MCF 10A (cell line): ENCODE data around the gene PRDM13. TPM values are rescaled to one million over a fixed set of nuclear protein-coding genes. Genes with fewer than 3 reads are reported as not detected.

ENCODE experiments used
- BruUV-seq: library from RNA; stranded (reverse); fragments of 400-500 nt; replicated peaks from 2 replicates; lab custom pipeline; 2021; lab: Mats Ljungman, UMichigan
- CTCF ChIA-PET: fragments of 300-600 bp; sonication (Branson Sonifier 250); formaldehyde crosslinking; extraction: SDS; loops from one replicate; lab custom pipeline; 2021; ENCODE audit warnings: antibody characterized with exemption, inconsistent platforms; lab: Yijun Ruan, JAX
- POLR2A ChIA-PET: fragments of 300-600, 350-650 bp; sonication (Branson Sonifier 250); formaldehyde crosslinking; extraction: SDS; loops from one replicate; lab custom pipeline; 2020; ENCODE audit warnings: antibody characterized with exemption, inconsistent platforms; lab: Yijun Ruan, JAX
- DNase-seq: peaks from one replicate; pipeline ENCODE4 v3.0.0-alpha.2; 2018; ENCODE audit not compliant: unreplicated experiment
- H3K27ac Mint-ChIP-seq: one replicate; pipeline ENCODE4 v1.8.0; 2022; ENCODE audit warnings: mild to moderate bottlenecking, low read depth, mixed read lengths; ENCODE audit not compliant: unreplicated experiment
- H3K27me3 Mint-ChIP-seq: one replicate; pipeline ENCODE4 v1.8.0; 2022; ENCODE audit warnings: mixed read lengths; ENCODE audit not compliant: insufficient read depth, unreplicated experiment
- H3K36me3 Mint-ChIP-seq: one replicate; pipeline ENCODE4 v1.8.0; 2022; ENCODE audit warnings: mild to moderate bottlenecking, moderate library complexity, mixed read lengths; ENCODE audit not compliant: insufficient read depth, unreplicated experiment
- H3K4me1 Mint-ChIP-seq: one replicate; pipeline ENCODE4 v1.8.0; 2022; ENCODE audit warnings: mixed read lengths; ENCODE audit not compliant: insufficient read depth, unreplicated experiment
- H3K4me3 Mint-ChIP-seq: one replicate; pipeline ENCODE4 v1.8.0; 2022; ENCODE audit warnings: mild to moderate bottlenecking, moderate library complexity, mixed read lengths; ENCODE audit not compliant: unreplicated experiment
- H3K9me3 Mint-ChIP-seq: one replicate; pipeline ENCODE4 v1.8.0; 2022; ENCODE audit warnings: mixed read lengths; ENCODE audit not compliant: unreplicated experiment
- intact Hi-C: fragments of 100-400 bp; cut with micrococcal nuclease; formaldehyde crosslinking; loops from 2 replicates; pipeline ENCODE4 v1.14.1; 2022
- total RNA-seq: library from RNA; stranded (reverse); gene quantifications from 2 replicates; pipeline ENCODE4 v1.2.3, GENCODE V29; 2022
- TF ChIP-seq, protein P1 (sequence below): fragments of 200-600 bp; IDR thresholded peaks from one replicate; pipeline ENCODE4 v1.8.0; 2022; ENCODE audit warnings: antibody characterized with exemption, mild to moderate bottlenecking; ENCODE audit not compliant: unreplicated experiment

The PRDM13 gene
- total RNA-seq, 1 experiment from 2014 or later: not detected

DNA sequence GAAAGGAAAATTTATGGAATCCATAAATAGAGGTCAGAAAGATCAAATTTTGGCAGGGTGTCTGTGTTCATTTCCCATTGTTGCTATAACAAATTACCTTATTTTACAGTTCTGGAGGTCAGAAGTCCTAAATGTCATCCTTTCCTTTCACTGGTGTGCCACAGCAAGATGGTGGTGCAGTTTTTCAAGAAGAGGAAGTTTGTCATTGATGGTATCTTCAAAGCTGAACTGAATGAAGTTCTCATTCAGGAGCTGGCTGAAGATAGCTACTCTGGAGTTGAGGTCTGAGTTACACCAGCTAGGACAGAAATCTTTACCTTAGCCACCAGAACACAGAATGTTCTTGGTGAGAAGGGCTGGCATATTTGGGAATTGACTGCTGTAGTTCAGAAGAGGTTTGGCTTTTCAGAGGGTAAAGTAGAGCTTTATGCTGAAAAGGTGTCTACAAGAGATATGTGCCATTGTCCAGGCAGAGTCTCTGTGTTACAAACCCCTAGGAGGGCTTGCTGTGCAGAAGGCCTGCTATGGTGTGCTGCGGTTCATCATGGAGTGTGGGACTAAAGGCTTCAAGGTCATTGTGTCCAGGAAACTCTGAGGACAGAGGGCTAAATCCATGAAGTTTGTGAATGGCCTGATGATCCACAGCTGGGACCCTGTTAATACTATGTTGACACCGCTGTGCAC lies 30.9 kb upstream of the PRDM13 start:
- Mint-ChIP-seq H3K4me3 (no peak overlapping the region), H3K27me3 (no peaks in the 10 kb centered on the region), H3K27ac (no peak overlapping the region), H3K4me1 (no peaks in the 10 kb centered on the region), H3K36me3 (no peaks in the 10 kb centered on the region), H3K9me3 (no peaks in the 10 kb centered on the region)
- CTCF ChIA-PET: interaction anchor here (0.7 to 1.3 kb wide), 2 partner anchors 9 to 170 kb away, joined by 3 read pairs; no protein-coding TSS in a partner anchor
- TF ChIP-seq, protein P1, sequence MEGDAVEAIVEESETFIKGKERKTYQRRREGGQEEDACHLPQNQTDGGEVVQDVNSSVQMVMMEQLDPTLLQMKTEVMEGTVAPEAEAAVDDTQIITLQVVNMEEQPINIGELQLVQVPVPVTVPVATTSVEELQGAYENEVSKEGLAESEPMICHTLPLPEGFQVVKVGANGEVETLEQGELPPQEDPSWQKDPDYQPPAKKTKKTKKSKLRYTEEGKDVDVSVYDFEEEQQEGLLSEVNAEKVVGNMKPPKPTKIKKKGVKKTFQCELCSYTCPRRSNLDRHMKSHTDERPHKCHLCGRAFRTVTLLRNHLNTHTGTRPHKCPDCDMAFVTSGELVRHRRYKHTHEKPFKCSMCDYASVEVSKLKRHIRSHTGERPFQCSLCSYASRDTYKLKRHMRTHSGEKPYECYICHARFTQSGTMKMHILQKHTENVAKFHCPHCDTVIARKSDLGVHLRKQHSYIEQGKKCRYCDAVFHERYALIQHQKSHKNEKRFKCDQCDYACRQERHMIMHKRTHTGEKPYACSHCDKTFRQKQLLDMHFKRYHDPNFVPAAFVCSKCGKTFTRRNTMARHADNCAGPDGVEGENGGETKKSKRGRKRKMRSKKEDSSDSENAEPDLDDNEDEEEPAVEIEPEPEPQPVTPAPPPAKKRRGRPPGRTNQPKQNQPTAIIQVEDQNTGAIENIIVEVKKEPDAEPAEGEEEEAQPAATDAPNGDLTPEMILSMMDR: no peak
- BruUV-seq: no TSS peak
- DNase-seq: no peak
- POLR2A ChIA-PET: no interaction called here
- intact Hi-C loops: no loop called here

DNA sequence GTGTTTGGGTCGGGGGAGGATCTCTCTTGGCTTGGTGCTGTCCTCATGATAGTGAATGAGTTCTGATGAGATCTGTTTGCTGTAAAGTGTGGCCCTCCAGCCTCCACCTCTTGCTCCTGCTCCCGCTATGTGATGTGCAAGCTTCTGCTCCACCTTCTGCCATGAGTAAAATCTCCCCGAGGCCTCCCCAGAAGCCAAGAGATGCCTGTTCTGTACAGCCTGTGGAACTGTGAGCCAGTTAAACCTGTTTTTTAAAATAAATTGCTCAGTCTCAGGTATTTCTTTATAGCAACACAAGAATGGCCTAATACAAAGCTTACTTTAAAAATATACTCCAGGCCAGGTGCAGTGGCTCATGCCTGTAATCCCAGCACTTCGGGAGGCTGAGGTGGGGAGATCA lies 26.9 kb upstream of the PRDM13 start:
- Mint-ChIP-seq H3K27me3 (peaks cover 1% of the 10 kb centered on the region), H3K36me3 (no peaks in the 10 kb centered on the region), H3K9me3 (no peaks in the 10 kb centered on the region), H3K4me1 (no peaks in the 10 kb centered on the region), H3K4me3 (no peak overlapping the region), H3K27ac (no peak overlapping the region)
- TF ChIP-seq, protein P1: no peak
- ChIA-PET CTCF (no interaction called here), POLR2A (no interaction called here)
- no peak for DNase-seq
- intact Hi-C loops: no loop called here
- BruUV-seq: no TSS peak

DNA sequence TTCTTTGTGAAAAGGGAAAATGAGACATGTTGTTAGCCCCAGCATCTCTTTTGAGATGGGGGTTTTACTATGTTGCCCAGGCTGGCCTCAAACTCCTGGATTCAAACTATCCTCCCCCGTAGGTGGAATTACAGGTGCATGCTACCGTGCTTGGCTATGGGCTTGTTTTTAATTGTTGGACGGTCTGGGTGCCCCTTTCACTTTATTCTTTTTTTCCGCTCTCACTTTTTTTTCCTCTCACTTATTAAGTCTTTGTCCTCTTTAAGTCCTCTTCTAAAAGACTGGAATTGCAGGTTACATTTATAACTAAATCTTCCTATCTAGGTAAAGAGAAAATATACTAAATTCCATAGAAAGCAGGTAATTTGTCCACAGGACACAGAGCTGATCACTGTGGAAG lies 18.8 kb upstream of the PRDM13 start:
- no TSS peak for BruUV-seq
- TF ChIP-seq, protein P1: no peak
- Mint-ChIP-seq H3K4me1 (peaks cover 3% of the 10 kb centered on the region), H3K27ac (no peak overlapping the region), H3K4me3 (no peak overlapping the region), H3K27me3 (peaks cover 58% of the 10 kb centered on the region), H3K36me3 (no peaks in the 10 kb centered on the region), H3K9me3 (no peaks in the 10 kb centered on the region)
- ChIA-PET POLR2A (interaction anchor here (0.8 kb wide), 1 partner anchor 162 kb away, joined by 3 read pairs; no protein-coding TSS in a partner anchor), CTCF (interaction anchor here (0.5 to 2.8 kb wide), 12 partner anchors 12 to 254 kb away, joined by 3 to 32 read pairs (median 4); no protein-coding TSS in a partner anchor)
- no peak for DNase-seq
- intact Hi-C loops: loop anchor here (1.0 to 2.0 kb wide), 2 partner anchors 159 to 235 kb away; no protein-coding TSS in a partner anchor

DNA sequence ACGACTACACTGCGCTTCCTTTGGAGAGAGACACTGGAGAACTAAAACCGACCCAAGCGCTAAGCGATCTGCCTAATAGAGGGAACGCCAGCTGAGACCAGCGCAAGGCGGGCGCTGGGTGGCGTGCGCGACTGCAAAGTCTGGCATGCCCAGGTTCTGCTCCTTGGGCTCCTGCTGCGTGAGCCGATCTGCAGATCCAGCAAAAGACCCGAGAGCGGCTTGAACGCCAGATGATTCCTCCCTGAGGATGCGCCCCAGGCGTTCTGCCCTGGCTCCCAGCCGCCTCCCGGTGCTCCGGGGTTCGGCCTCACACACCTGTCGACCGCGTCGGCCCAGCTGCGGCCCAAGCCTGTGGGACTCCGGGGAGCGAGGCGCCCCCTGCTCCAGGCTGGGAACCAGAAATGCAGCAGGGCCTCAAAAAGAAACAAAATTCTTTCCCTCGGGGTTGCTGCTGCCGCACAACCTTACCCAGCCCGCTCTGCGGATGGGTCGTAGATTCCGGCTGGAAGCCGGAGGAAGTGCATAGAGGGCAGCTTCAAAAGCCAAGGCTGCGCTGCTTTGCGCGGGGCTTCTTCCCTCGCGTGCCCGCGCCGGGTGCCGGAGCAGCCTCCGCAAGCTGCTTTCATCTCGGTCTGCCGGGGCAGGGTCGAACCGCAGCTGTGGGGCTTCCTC lies 17.9 kb upstream of the PRDM13 start:
- H3K27ac Mint-ChIP-seq: no peak overlapping the region
- TF ChIP-seq, protein P1: peak; percentile 31
- H3K4me3 Mint-ChIP-seq: peak overlapping the region; percentile 73
- H3K27me3 Mint-ChIP-seq: peaks cover 68% of the 10 kb centered on the region
- intact Hi-C loops: loop anchor here (1.0 to 2.0 kb wide), 2 partner anchors 158 to 234 kb away; no protein-coding TSS in a partner anchor
- ChIA-PET CTCF (interaction anchor here (0.6 to 2.8 kb wide), 12 partner anchors 14 to 289 kb away, joined by 3 to 32 read pairs (median 4); no protein-coding TSS in a partner anchor), POLR2A (interaction anchor here (0.8 to 2.7 kb wide), 2 partner anchors 21 to 162 kb away, joined by 3 to 16 read pairs; partner anchors contain the start of gene CCNC)
- H3K36me3 Mint-ChIP-seq: no peaks in the 10 kb centered on the region
- H3K9me3 Mint-ChIP-seq: no peaks in the 10 kb centered on the region
- peaks cover 5% of the 10 kb centered on the region for H3K4me1 Mint-ChIP-seq
- peak; percentile 58 for DNase-seq
- BruUV-seq: no TSS peak
